Left ventricle myocardium inferior (tissue), 1 donor: ENCODE measurements around the gene SSBP2. TPM values are rescaled to one million over a fixed set of nuclear protein-coding genes. Genes with fewer than 3 reads are reported as not detected.

ENCODE experiments used
- DNase-seq: peaks from one replicate; pipeline ENCODE4 v3.0.0-alpha.2; 2020
- H3K27ac ChIP-seq: fragments of 200-600 bp; replicated peaks from 2 replicates; pipeline ENCODE4 v1.8.0; 2021
- H3K27me3 ChIP-seq: fragments of 200-600 bp; 2 replicates; pipeline ENCODE4 v1.8.0; 2021; ENCODE audit warnings: low read depth
- H3K36me3 ChIP-seq: fragments of 200-600 bp; 2 replicates; pipeline ENCODE4 v1.8.0; 2021
- H3K4me1 ChIP-seq: fragments of 200-600 bp; 2 replicates; pipeline ENCODE4 v1.8.0; 2021
- H3K4me3 ChIP-seq: fragments of 200-600 bp; 2 replicates; pipeline ENCODE4 v1.8.0; 2021; ENCODE audit warnings: mild to moderate bottlenecking, moderate library complexity
- H3K9me3 ChIP-seq: fragments of 200-600 bp; replicated peaks from 2 replicates; pipeline ENCODE4 v1.8.0; 2021
- intact Hi-C: fragments of 100-400 bp; cut with micrococcal nuclease; formaldehyde crosslinking; loops from one replicate; pipeline ENCODE4 v1.11.0; 2022
- total RNA-seq: library from RNA; stranded (reverse); fragmentation: NEBNext Ultra II Directional; extraction: Animal tissue kit (Norgen Biotek cat#: 25700); gene quantifications from one replicate; pipeline ENCODE4 v1.2.1, GENCODE V29; 2021
- TF ChIP-seq, protein P1 (sequence below): fragments of 200-600 bp; IDR thresholded peaks from 2 replicates; pipeline ENCODE4 v1.8.0; 2021; ENCODE audit warnings: antibody characterized with exemption, mild to moderate bottlenecking, borderline replicate concordance
- donor health status: DM: no; HTN: yes; CAD: no; lungs with severe emphysema.

SSBP2 gene
- total RNA-seq, 1 donor from 2014 or later: 40.7 TPM

DNA sequence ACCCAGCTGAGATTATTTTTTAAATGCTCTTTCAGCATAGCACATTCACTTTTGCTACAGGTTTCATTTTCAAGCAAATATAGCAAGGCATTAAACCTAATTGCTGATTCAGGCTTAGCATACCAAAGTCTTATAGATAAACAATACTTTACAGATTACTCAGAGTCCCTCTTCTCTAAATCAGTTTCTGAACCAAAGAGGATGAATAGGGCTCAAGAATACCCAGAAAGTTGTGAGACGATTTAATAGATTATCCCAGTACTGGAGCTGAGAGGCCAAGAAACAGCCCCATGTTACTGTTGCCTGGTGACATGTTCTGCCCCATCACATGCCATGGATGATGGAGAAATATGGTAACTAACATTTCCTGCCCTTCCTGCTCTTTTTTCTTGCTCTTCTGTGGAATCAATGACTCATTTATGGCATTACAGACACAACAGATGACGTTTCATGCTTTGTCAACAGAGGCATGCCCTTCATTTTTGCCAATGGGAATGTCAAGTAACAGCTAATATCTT lies 18.1 kb upstream of the SSBP2 start:
- TF ChIP-seq, protein P1, sequence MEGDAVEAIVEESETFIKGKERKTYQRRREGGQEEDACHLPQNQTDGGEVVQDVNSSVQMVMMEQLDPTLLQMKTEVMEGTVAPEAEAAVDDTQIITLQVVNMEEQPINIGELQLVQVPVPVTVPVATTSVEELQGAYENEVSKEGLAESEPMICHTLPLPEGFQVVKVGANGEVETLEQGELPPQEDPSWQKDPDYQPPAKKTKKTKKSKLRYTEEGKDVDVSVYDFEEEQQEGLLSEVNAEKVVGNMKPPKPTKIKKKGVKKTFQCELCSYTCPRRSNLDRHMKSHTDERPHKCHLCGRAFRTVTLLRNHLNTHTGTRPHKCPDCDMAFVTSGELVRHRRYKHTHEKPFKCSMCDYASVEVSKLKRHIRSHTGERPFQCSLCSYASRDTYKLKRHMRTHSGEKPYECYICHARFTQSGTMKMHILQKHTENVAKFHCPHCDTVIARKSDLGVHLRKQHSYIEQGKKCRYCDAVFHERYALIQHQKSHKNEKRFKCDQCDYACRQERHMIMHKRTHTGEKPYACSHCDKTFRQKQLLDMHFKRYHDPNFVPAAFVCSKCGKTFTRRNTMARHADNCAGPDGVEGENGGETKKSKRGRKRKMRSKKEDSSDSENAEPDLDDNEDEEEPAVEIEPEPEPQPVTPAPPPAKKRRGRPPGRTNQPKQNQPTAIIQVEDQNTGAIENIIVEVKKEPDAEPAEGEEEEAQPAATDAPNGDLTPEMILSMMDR: no peak
- DNase-seq: no peak
- intact Hi-C loops: no loop called here
- Histone ChIP-seq H3K9me3 (peaks cover 8% of the 10 kb centered on the region), H3K4me3 (no peak overlapping the region), H3K36me3 (no peaks in the 10 kb centered on the region), H3K27ac (no peak overlapping the region), H3K4me1 (peaks cover 11% of the 10 kb centered on the region), H3K27me3 (no peaks in the 10 kb centered on the region)

DNA sequence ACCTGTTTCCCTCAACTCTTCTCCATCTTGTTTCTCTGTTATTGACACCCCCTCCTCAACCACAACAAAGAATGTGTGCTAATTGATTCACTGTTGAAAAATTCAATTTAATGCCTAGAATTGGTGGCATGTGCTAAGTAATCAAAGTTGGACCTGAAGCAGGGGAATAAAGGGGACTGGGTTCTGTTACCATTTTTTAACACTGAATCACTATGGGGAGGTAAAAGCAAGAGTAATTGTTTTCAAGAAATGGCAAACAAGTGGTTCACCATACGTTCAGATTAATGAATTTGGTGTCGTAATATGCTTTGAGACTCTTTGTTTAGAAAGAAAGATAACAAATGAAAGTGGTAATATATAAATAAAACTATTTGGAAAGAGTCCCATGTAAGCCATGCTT lies 17.0 kb upstream of the SSBP2 start:
- Histone ChIP-seq H3K36me3 (no peaks in the 10 kb centered on the region), H3K27ac (no peak overlapping the region), H3K4me1 (peaks cover under 1% of the 10 kb centered on the region), H3K27me3 (no peaks in the 10 kb centered on the region), H3K9me3 (peaks cover 8% of the 10 kb centered on the region), H3K4me3 (no peak overlapping the region)
- TF ChIP-seq, protein P1: no peak
- intact Hi-C loops: no loop called here
- no peak for DNase-seq

DNA sequence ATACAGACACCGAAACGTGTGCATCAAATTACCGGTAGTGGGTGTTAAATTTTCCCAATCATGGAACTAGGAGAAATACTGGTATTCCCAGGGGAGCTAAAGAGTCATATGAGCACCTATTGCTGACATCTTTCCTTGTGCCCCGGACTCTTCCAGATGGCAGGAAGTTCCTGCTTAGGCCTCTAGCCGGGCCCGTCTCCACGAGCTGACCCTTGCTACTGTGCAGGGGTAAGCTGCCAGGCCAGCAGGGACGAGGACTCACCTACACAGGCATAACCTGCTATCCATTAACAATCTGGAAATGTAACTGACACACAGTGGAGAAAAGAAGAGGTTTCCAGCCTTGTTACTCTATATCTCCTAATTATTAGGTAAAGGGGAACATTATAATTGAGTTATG lies 16.2 kb upstream of the SSBP2 start:
- H3K4me1 ChIP-seq: no peaks in the 10 kb centered on the region
- no peaks in the 10 kb centered on the region for H3K36me3 ChIP-seq
- no peak overlapping the region for H3K4me3 ChIP-seq
- H3K27me3 ChIP-seq: no peaks in the 10 kb centered on the region
- TF ChIP-seq, protein P1: no peak
- H3K27ac ChIP-seq: no peak overlapping the region
- intact Hi-C loops: no loop called here
- DNase-seq: no peak
- peaks cover 1% of the 10 kb centered on the region for H3K9me3 ChIP-seq

DNA sequence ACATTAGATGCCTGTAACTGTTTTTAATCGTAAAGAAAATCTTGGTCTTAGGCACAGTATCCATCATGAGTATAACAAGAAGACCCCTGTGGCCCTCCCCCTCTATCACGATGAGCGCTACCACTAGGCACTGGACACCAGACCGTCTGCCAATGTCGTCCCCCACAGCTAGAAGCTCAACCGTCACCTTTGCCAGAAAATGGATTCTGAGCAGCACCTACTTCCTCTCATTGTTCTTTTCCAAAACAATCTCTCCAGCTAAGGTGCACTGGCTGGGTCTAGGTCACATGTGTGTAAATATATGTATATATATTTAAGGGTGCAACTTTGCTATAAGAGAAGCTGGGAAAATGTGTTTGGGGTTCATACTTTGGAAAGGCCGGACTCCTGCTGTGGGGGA lies 15.7 kb upstream of the SSBP2 start:
- H3K27ac ChIP-seq: no peak overlapping the region
- no peaks in the 10 kb centered on the region for H3K9me3 ChIP-seq
- H3K4me1 ChIP-seq: no peaks in the 10 kb centered on the region
- H3K27me3 ChIP-seq: no peaks in the 10 kb centered on the region
- no peak overlapping the region for H3K4me3 ChIP-seq
- intact Hi-C loops: no loop called here
- no peaks in the 10 kb centered on the region for H3K36me3 ChIP-seq
- TF ChIP-seq, protein P1: no peak
- DNase-seq: no peak

DNA sequence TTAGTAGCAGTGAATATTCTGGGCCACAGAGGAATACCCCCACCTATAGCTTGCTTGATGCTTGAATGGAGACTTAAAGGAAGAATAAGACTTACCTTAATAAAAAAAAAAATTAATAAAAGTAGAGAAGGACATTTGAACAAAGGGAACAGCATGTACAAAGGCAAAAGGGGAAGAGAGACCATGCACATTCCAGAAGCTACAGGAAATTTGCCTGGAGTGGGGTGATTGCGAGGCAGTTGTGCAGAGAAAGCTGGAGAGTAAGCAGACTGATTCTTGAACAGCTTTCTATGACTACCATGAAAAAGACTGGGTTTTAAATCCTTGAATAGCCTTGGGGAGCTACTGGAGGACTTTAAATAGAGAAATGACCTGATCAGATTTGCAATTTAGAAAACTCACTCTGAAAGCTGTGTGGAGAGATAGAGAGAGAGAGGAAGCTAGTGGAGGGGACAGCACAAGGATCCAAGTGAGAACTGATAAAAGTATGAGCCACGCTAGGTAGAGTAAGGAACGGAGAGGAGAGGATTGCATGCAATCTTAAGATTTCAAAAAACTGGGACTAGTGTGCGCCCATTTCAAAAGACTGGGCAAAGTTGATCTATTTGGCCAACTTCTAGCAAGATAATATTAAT lies 12.5 kb upstream of the SSBP2 start:
- peaks cover 4% of the 10 kb centered on the region for H3K4me1 ChIP-seq
- H3K4me3 ChIP-seq: no peak overlapping the region
- DNase-seq: no peak
- TF ChIP-seq, protein P1: no peak
- intact Hi-C loops: no loop called here
- H3K27ac ChIP-seq: no peak overlapping the region
- no peaks in the 10 kb centered on the region for H3K27me3 ChIP-seq
- no peaks in the 10 kb centered on the region for H3K9me3 ChIP-seq
- no peaks in the 10 kb centered on the region for H3K36me3 ChIP-seq
